Left ventricle myocardium inferior (tissue), 1 donor: Measurements from ENCODE around the gene CALCR. TPM values are rescaled to one million over a fixed set of nuclear protein-coding genes. Genes with fewer than 3 reads are reported as not detected.

Source experiments
- DNase-seq: peaks from one replicate; pipeline ENCODE4 v3.0.0-alpha.2; 2020
- H3K27ac ChIP-seq: fragments of 200-600 bp; replicated peaks from 2 replicates; pipeline ENCODE4 v1.8.0; 2021
- H3K27me3 ChIP-seq: fragments of 200-600 bp; 2 replicates; pipeline ENCODE4 v1.8.0; 2021; ENCODE audit warnings: low read depth
- H3K36me3 ChIP-seq: fragments of 200-600 bp; 2 replicates; pipeline ENCODE4 v1.8.0; 2021
- H3K4me1 ChIP-seq: fragments of 200-600 bp; 2 replicates; pipeline ENCODE4 v1.8.0; 2021
- H3K4me3 ChIP-seq: fragments of 200-600 bp; 2 replicates; pipeline ENCODE4 v1.8.0; 2021; ENCODE audit warnings: mild to moderate bottlenecking, moderate library complexity
- H3K9me3 ChIP-seq: fragments of 200-600 bp; replicated peaks from 2 replicates; pipeline ENCODE4 v1.8.0; 2021
- intact Hi-C: fragments of 100-400 bp; cut with micrococcal nuclease; formaldehyde crosslinking; loops from one replicate; pipeline ENCODE4 v1.11.0; 2022
- microRNA-seq: library from miRNA; unstranded; fragments of <30 nt; microRNA quantifications from one replicate; pipeline ENCODE4 v1.2.0, GENCODE V29; 2020
- total RNA-seq: library from RNA; stranded (reverse); fragmentation: NEBNext Ultra II Directional; extraction: Animal tissue kit (Norgen Biotek cat#: 25700); gene quantifications from one replicate; pipeline ENCODE4 v1.2.1, GENCODE V29; 2021
- TF ChIP-seq, protein P1 (sequence below): fragments of 200-600 bp; IDR thresholded peaks from 2 replicates; pipeline ENCODE4 v1.8.0; 2021; ENCODE audit warnings: antibody characterized with exemption, mild to moderate bottlenecking, borderline replicate concordance
- donor health status: DM: no; HTN: yes; CAD: no; lungs with severe emphysema.

The CALCR gene
- total RNA-seq, 1 donor from 2014 or later, result 0.08 TPM

DNA sequence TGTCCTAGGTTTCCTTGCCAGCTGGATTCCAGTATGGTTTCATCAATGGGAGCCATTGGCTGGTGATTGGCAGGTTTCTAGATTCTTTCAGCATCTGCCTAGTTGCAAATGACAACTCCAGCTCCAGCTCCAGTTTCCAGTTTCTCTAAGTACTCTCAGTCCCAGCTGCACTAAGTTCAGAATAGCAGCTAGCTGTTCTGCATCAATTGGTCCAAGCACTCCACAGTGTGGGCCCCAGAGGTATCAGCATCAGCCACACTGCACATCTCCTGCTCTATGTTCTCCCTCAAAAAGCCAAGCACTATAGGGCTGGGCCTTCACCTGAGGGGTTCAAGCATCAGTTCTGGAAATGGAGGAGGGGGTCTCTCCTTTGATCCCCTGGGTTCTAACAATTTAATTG lies 198.9 kb downstream of the CALCR start:
- peaks cover 6% of the 10 kb centered on the region for H3K27me3 ChIP-seq
- TF ChIP-seq, protein P1, sequence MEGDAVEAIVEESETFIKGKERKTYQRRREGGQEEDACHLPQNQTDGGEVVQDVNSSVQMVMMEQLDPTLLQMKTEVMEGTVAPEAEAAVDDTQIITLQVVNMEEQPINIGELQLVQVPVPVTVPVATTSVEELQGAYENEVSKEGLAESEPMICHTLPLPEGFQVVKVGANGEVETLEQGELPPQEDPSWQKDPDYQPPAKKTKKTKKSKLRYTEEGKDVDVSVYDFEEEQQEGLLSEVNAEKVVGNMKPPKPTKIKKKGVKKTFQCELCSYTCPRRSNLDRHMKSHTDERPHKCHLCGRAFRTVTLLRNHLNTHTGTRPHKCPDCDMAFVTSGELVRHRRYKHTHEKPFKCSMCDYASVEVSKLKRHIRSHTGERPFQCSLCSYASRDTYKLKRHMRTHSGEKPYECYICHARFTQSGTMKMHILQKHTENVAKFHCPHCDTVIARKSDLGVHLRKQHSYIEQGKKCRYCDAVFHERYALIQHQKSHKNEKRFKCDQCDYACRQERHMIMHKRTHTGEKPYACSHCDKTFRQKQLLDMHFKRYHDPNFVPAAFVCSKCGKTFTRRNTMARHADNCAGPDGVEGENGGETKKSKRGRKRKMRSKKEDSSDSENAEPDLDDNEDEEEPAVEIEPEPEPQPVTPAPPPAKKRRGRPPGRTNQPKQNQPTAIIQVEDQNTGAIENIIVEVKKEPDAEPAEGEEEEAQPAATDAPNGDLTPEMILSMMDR, result no peak
- DNase-seq, result no peak
- no peak overlapping the region for H3K4me3 ChIP-seq
- no peaks in the 10 kb centered on the region for H3K36me3 ChIP-seq
- intact Hi-C loops, result no loop called here
- no peaks in the 10 kb centered on the region for H3K4me1 ChIP-seq
- H3K9me3 ChIP-seq, result no peaks in the 10 kb centered on the region
- no peak overlapping the region for H3K27ac ChIP-seq

Small RNA genes lying within 50 kb of the gene (microRNA-seq; reads per million reads assigned to microRNA genes)
- gene MIR489 (4.7 reads per million, percentile 11 among the genes with 10 or more reads in this experiment), gene MIR653 (10.3 reads per million, percentile 26 among the genes with 10 or more reads in this experiment)
